Stimulated activated CD4-positive, alpha-beta T cell treated with anti-CD3 and anti-CD28 coated beads, TNF-alpha, amount 100 ng/mL, for 48 hours (primary cell): ENCODE measurements around the gene LDLRAD4.
A peak's percentile ranks its signal among the peaks of the same experiment; 100 is the strongest.

Experiments used
- DNase-seq, 3 donors: peaks; one replicate each; pipeline ENCODE4 v3.0.0-alpha.2; 2020; ENCODE audit warnings: low read depth in 3 of 3

Gene LDLRAD4

GRCh38 chr18:13306583-13306982 is 88.0 kb downstream of the LDLRAD4 start:
- DNase-seq: no peak

- peak in 1 of 3 donors; percentile 35 for DNase-seq
Measured at GRCh38 chr18:13308369-13308768, 89.8 kb downstream of the LDLRAD4 start.

GRCh38 chr18:13309031-13309747 is 90.6 kb downstream of the LDLRAD4 start:
- DNase-seq: no peak

GRCh38 chr18:13309748-13310670 is 91.4 kb downstream of the LDLRAD4 start:
- DNase-seq: no peak

GRCh38 chr18:13311193-13311592 is 92.6 kb downstream of the LDLRAD4 start:
- DNase-seq: no peak

GRCh38 chr18:13312515-13312914 is 94.0 kb downstream of the LDLRAD4 start:
- DNase-seq: no peak

- no peak for DNase-seq
Measured at GRCh38 chr18:13313006-13313686, 94.6 kb downstream of the LDLRAD4 start.

GRCh38 chr18:13315000-13315399 is 96.4 kb downstream of the LDLRAD4 start:
- DNase-seq: no peak

- DNase-seq: no peak
Measured at GRCh38 chr18:13316063-13316462, 97.5 kb downstream of the LDLRAD4 start.

- DNase-seq: no peak
Measured at GRCh38 chr18:13317801-13318200, 99.2 kb downstream of the LDLRAD4 start.

- no peak for DNase-seq
Measured at GRCh38 chr18:13318731-13319501, 100.4 kb downstream of the LDLRAD4 start.

- no peak for DNase-seq
Measured at GRCh38 chr18:13319629-13320028, 101.1 kb downstream of the LDLRAD4 start.

GRCh38 chr18:13320096-13320495 is 101.5 kb downstream of the LDLRAD4 start:
- no peak for DNase-seq

- DNase-seq: no peak
Measured at GRCh38 chr18:13320891-13321425, 102.4 kb downstream of the LDLRAD4 start.

GRCh38 chr18:13321923-13322322 is 103.4 kb downstream of the LDLRAD4 start:
- no peak for DNase-seq

- DNase-seq: no peak
Measured at GRCh38 chr18:13323186-13323585, 104.6 kb downstream of the LDLRAD4 start.

- no peak for DNase-seq
Measured at GRCh38 chr18:13324880-13325279, 106.3 kb downstream of the LDLRAD4 start.

- no peak for DNase-seq
Measured at GRCh38 chr18:13328213-13328612, 109.7 kb downstream of the LDLRAD4 start.

GRCh38 chr18:13330996-13331395 is 112.4 kb downstream of the LDLRAD4 start:
- no peak for DNase-seq

- no peak for DNase-seq
Measured at GRCh38 chr18:13331846-13332245, 113.3 kb downstream of the LDLRAD4 start.

GRCh38 chr18:13332874-13333273 is 114.3 kb downstream of the LDLRAD4 start:
- no peak for DNase-seq
